CD4-positive, alpha-beta T cell treated with Interleukin-4 for 4 hours (primary cell): ENCODE data around the gene HAND1.

Experiments used
- DNase-seq: peaks from one replicate; pipeline ENCODE4 v3.0.0-alpha.2; 2020

HAND1 gene

DNA sequence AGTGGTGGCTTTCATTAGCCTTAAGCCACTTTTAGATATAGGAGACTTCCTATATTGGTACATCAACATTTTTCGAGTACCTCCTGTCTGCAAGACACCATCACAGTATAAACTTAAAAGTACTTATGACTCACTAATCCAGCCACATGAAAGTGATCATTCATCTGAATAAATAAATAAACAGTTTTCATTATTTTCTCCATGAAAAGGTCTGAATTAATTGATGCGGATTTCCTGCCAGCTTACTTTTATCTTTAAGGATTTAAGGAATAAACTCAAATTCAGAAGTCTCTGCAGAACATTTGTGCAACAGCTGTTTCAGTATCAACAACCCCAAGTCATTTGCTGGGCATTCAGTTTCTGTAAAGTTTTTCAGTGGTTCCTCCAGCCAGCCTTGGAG is 28.2 kb downstream of the HAND1 start:
- DNase-seq = no peak

DNA sequence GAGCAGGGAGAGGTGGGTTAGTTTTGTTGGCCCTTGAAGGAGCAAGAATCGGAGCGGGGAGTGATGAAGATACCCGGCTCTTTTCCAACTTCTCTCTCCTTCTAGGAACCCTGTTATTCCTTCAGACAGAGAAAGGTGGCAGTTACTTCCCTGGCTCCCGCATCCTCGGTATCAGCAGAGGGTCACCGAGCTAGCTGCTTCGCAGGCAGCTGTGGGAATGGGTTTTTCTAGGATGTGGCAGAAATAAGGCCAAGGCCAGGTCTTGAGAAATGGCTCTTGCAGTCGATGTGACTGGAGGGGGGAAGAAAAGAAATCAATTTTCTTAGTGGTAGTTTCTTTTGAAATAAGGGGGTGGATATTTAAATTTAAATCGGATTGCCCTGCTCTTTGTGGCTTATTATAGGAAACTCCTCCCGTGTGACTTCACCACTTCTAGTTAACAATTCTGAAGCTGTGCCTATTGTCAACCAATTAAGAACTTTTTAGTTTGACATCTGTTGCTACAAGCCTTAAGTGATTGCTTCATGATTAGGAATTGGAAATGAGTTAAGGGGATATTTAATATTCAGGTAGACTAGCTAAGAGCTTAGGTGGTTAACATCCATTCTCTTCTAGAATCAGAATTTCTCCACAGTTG is 30.8 kb downstream of the HAND1 start:
- peak; percentile 33 for DNase-seq

DNA sequence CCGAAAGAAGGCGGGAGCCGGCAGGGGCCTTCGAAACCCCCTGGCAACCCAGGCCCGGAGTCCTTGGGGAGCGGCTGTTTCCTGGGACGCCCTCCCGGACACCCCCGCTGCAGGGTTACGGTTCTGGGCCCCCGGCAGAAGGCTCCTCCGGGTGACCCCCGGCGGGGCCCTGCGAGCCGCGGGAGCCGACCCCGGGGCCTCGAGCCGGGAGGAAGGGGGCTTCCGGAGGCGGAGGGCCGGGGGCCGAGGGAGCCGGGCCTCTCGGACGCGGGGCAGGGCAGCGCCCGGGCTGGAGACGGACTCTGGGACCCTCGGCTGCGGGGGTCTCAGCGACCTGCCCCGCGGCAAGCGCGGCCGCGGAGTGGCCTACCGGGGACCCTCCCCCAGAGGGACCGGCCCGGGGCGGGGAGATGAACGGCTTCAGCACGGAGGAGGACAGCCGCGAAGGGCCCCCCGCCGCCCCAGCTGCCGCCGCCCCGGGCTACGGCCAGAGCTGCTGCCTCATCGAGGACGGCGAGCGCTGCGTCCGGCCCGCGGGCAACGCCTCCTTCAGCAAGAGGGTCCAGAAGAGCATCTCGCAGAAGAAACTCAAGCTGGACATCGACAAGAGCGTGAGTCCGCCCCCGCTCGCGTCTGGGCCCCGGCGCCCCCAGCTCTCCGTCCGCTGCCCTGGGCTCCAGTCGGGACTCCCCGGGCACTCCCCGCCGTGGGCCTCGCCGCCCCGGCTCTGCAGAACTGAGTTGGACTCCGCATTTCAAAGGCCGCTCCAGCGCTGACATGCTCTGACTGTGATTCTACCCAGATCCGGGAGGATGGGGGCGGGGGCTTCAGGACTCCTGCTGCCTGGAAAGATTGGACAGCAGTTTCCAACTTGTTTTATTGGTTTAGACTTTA is 31.6 kb downstream of the HAND1 start:
- DNase-seq = no peak

DNA sequence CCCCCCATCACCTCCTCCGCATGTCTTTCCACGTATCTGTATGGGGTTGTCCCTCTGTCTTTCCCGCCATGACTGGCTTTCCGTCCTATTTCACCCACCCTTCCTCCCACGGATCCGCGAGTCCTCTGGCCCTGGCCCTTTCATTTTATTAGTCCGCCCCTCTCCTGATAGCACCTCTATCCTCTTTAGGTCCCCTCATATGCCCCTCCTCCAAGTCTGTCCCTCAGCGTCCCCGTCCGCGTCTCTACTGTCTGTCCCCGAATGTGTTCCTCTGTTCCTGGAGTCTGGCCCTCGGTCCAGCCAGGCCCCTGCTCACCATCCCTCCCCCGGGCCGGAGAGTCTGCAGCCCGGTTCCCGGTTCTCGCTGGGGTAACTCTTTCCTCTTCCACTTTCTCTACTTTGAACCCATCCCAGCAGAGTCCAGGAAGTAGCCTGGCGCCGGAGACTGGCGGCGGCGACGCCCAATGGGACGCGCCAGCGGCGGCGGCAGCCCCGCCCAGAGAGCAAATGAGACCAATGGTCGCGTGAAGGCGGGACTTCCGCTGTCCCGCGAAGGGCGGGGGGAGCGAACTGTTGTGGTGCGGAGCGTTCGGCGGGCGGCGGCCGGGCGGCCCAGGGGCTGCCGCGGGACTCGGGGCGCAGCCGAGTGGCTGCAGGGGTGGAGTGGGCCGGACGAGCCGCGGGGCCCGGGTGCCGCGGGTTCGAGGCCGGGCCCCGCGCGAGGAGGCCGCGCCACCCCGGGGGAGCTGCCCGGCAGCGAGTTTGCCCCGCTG is 32.4 kb downstream of the HAND1 start, which contains the start of gene SAP30L:
Gene SAP30L, plus strand, starts transcription at position 576 of the 773 bp plus-strand sequence. CDS start 608 bp downstream, outside the sequence.
- DNase-seq = peak; percentile 94

DNA sequence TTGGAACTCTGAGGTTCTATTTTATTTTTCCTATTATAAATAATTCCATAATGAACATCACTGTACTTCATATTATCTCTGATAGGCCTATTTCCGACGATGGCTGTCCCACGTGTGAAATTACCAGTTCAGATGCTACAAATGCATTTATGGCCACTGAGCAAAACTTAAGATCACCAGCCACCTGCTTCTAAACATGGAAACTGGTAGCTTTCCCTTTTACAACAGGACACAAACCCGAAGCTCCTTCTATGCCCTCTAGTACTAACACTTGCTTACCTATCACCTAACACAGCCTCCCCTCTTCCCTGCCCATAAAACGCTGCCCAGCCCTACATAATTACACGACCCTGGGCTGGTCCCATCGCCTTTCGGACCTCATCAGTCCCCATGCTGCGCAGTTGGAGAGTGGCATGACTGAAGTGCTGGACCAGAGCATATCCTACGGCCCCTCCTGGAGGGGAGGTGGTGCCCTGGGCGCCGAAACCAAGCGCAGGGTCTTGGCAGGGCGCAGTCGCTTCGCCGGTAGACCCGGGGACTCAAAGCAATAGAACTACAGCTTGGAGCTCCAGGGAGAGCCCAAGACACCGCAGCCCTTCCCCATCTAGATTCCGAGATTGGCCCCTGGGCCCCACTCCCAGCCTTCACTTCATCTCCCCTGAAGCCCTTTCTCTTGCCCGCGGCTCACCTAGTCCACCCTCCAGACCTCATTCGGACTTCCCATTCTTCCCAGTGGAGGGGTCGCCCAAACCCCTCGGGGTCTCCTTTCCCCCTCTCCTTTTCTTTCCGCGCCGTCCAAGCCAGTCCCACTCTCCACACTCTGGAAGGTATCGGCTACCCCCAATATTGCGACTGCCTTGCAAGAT is 33.2 kb downstream of the HAND1 start:
- no peak for DNase-seq

DNA sequence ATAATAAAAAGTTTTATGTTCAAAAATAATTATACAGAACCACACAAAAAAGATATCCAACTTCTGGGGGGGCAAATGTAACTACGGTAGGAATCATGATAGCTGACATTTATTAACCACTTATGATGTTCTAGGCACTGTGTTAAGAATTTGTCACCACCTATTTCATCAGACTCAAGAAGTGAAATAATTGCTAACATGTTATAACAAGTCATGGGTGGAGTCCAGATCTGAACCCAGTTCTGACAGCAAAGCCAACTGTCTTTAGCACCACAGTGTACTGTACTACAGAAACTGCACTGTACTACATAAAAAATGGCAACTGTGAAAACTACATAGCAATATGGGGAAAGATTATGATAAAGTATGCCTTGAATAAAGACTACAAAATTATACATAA is 35.2 kb downstream of the HAND1 start:
- DNase-seq = no peak

DNA sequence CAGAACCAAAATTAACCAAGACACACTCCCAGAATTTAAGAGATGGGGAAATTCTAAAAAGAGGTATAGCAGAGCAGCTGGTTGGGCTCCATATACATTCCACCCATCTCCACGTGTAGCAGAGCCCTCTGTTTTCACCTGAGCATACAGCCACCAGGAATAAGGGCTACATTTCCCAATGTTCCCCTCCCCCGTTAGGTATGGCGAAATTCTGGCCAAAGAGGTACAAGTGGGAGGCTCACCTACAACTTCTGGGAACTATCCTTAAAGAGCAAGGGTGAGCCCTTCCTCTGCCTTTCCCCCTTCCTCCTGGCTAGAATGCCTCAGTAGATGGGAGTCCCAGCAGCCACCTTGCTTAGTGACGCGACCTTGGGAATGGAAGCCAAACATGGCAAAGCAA is 37.5 kb downstream of the HAND1 start:
- no peak for DNase-seq

DNA sequence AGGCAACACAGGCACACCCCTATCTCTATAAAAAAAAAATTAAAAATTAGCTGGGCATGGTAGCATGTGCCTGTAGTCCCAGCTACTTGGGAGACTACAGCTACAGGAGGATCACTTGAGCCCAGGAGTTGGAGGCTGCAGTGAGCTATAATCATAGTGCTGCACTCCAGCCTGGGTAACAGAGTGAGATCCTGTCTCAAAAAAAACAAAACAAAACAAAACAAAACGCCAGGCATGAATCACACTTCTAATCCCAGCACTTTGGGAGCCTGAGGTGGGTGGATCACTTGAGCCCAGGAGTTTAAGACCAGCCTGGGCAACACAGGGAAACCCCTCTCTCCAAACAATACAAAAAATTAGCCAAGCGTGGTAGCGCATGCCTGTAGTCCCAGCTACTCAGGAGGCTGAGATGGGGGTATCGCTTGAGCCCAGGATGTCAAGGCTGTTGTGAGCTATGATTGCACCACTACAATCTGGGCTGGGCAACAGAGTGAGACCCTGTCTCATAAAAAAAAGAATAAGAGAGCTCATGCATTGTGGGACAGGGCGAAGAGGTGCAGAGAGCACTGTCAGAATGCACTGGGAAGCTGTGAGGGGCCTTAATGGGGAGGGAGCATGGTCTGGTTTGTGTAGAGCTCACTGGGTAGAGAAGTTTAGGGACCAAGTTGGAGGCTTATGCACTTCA is 40.6 kb downstream of the HAND1 start:
- DNase-seq = no peak

DNA sequence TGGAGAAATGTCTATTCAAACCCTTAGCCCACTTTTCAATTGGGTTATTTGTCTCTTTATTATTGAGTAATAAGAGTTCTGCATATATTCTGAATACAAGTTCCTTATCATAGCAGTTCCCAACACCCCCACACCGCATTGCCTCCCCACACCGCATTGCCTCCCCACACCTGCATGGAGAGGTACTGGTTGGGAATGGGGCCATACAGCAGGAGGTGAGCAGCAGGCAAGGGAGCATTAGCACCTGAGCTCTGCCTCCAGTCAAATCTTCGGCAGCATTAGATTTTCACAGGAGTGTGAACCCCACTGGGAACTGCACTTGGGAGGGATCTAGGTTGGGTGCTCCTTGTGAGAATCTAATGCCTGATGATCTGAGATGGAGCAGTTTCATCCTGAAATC is 42.8 kb downstream of the HAND1 start:
- DNase-seq = no peak

DNA sequence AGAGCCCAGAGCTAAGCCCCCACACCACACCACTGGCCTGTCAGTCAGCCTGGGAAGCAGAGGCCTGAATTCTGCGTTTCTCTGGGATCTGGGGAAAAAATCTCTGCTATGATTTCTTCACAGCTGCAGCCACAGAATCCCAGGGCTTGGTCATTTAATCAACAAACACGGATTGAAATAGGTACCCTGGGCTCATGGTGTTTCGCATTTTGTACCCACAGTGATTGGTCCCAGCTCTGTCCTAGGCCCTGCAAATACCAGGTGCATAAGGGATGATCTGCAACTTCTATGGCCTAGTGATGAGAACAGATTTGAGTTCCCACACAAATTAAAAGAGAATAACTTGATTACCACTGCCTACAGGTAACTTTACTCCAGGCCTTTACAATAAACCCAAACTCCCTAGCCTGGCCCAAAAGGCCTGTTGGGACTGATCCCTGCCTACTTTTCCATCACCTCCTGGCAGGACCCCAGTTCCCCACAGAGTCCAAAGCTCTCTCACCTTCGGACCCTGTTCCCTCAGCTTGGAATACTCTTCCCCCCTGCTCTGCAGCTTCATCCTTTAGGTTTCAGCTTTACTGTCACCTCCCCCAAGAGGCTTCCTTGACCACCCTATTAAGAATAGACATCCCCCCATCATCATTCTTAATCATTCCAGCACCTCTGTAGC is 46.9 kb downstream of the HAND1 start:
- DNase-seq = no peak

DNA sequence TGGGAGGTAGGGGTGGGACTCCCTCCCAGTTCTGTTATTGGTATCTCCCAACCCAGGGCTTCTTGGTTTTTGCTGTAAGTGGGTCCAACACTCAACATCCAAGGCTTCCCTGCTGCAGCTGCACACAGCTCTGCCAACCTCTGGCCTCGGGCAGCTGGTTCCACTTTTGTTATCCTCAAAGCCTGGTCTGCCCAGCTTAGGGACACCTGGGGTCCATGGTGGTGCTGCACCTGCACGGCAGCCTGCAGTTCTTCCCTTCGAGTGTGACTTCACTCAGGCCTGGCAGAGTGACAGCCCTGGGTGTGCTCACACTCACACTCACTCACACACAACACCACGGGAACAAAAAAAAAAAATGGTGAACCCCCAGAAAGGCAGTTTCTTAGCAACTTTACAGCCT is 47.6 kb downstream of the HAND1 start:
- DNase-seq = no peak

DNA sequence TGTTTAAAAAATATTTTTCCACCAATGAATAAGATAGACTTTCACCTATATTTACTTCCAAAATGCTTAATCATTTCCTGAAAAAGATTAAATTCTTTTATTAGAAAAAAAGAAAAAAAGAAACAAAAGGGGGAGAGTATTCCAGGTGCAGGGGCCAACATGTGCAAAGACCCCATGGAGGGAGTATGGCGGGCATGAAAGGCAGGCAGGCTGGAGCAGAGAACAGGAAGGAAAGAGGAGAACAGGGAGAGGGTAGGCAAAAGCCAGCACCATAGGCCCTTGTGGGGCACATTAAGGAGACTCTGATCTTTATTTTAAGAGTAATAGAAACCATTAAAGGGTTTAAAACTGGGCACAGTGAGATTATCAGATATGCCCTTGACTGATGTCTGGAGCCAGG is 48.7 kb downstream of the HAND1 start:
- no peak for DNase-seq

DNA sequence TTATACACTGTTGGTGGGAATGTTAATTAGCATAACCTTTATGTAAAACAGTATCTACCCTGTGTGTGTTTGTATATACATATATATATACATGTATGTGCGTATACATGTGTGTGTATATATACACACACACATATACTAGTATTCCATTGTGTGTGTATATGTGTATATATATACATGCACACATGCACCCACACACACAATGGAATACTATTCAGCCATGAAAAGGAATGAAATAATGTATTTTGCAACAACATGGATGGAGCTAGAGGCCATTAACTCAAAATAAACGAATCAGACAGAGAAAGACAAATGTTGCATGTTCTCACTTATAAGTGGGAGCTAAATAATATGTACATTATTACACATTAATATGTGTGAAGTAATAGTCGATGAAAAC is 49.8 kb downstream of the HAND1 start:
- no peak for DNase-seq
